OCI-LY7 (cell line): ENCODE data around the gene PCK2. TPM values are rescaled to one million over a fixed set of nuclear protein-coding genes. Genes with fewer than 3 reads are reported as not detected.

Source experiments
- BruUV-seq: library from RNA; stranded (reverse); fragments of 400-500 nt; replicated peaks from 2 replicates; lab custom pipeline; 2021; lab: Mats Ljungman, UMichigan
- CTCF ChIA-PET: fragments of 300-600 bp; sonication (Branson Sonifier 250); formaldehyde crosslinking; loops from one replicate; lab custom pipeline; 2022; ENCODE audit warnings: antibody characterized with exemption; ENCODE audit not compliant: unreplicated experiment; lab: Charles Lee
- POLR2A ChIA-PET: fragments of 300-600 bp; sonication (Branson Sonifier 250); formaldehyde crosslinking; loops from one replicate; lab custom pipeline; 2022; ENCODE audit warnings: antibody characterized with exemption; lab: Charles Lee
- DNase-seq: peaks from one replicate; pipeline ENCODE4 v3.0.0-alpha.2; 2015; ENCODE audit warnings: low spot score
- H2AFZ ChIP-seq: fragments of 200-600 bp; sonication (generic), shearing (Covaris generic); 2 replicates; pipeline ENCODE4 v1.6.1; 2014; ENCODE audit warnings: mild to moderate bottlenecking, antibody characterized with exemption, low read length, moderate library complexity
- H3K27ac ChIP-seq: fragments of 200-600 bp; sonication (generic); 2 replicates; pipeline ENCODE4 v1.5.1; 2014; ENCODE audit warnings: mixed run types, low read depth, mild to moderate bottlenecking, moderate library complexity, low read length, inconsistent platforms; ENCODE audit not compliant: poor library complexity, severe bottlenecking
- H3K36me3 ChIP-seq: fragments of 200-600 bp; sonication (generic); 2 replicates; pipeline ENCODE4 v1.6.1; 2014; ENCODE audit warnings: mild to moderate bottlenecking, antibody characterized with exemption, low read length, moderate library complexity, mixed read lengths; ENCODE audit not compliant: insufficient read depth
- H3K4me1 ChIP-seq: fragments of 200-600 bp; sonication (generic); 2 replicates; pipeline ENCODE4 v1.5.1; 2014; ENCODE audit warnings: mild to moderate bottlenecking, low read length; ENCODE audit not compliant: insufficient read depth, poor library complexity, severe bottlenecking
- H3K4me2 ChIP-seq: fragments of 200-600 bp; sonication (generic); 2 replicates; pipeline ENCODE4 v1.6.1; 2014; ENCODE audit warnings: mild to moderate bottlenecking, low read length
- H3K4me3 ChIP-seq: fragments of 200-600 bp; sonication (generic); 2 replicates; pipeline ENCODE4 v1.5.1; 2014; ENCODE audit warnings: mild to moderate bottlenecking, low read depth, low read length; ENCODE audit not compliant: poor library complexity, severe bottlenecking
- H3K79me2 ChIP-seq: fragments of 200-600 bp; sonication (generic); 2 replicates; pipeline ENCODE4 v1.6.1; 2016; ENCODE audit warnings: low read depth, mild to moderate bottlenecking, low read length, moderate library complexity, mixed read lengths; ENCODE audit not compliant: insufficient read depth
- H3K9me2 ChIP-seq: fragments of 200-600 bp; sonication (generic); 2 replicates; pipeline ENCODE4 v1.6.1; 2016; ENCODE audit warnings: mild to moderate bottlenecking, low read length, mixed read lengths; ENCODE audit not compliant: insufficient read depth
- H3K9me3 ChIP-seq: fragments of 200-600 bp; sonication (generic); 2 replicates; pipeline ENCODE4 v1.6.1; 2014; ENCODE audit warnings: mild to moderate bottlenecking, mixed run types, low read length, mixed read lengths
- H4K20me1 ChIP-seq: fragments of 200-600 bp; sonication (generic); 2 replicates; pipeline ENCODE4 v1.6.1; 2014; ENCODE audit warnings: mild to moderate bottlenecking, antibody characterized with exemption, low read length, moderate library complexity, mixed read lengths; ENCODE audit not compliant: insufficient read depth
- EZH2phosphoT487 ChIP-seq: fragments of 200-600 bp; sonication (generic); IDR thresholded peaks from 2 replicates; pipeline ENCODE4 v1.6.1; 2018; ENCODE audit warnings: low read depth, borderline replicate concordance, mild to moderate bottlenecking, mixed run types, antibody characterized with exemption, low read length, moderate library complexity, mixed read lengths
- intact Hi-C: fragments of 100-400 bp; cut with micrococcal nuclease; formaldehyde crosslinking; loops from one replicate; pipeline ENCODE4 v1.10.0; 2022; ENCODE audit not compliant: unreplicated experiment
- total RNA-seq, 2 experiments: library from RNA; depleted of rRNA in 1 of 2; stranded (reverse); fragments of >200 nt in 1 of 2; shearing (Covaris generic) in 1 of 2; gene quantifications; 2 replicates each; pipeline ENCODE4 v1.2.3, GENCODE V29; 2014 to 2022
- TF ChIP-seq, protein P1 (sequence below): fragments of 200-600 bp; sonication (generic); conservative IDR thresholded peaks from 2 replicates; pipeline ENCODE4 v1.5.1; 2014; ENCODE audit warnings: mild to moderate bottlenecking, antibody characterized with exemption, low read length, moderate library complexity, mixed read lengths

The PCK2 gene
- total RNA-seq, 2 experiments from 2014 or later = 43.6 to 130 TPM

GRCh38 chr14:24060984-24061913 lies 32.9 kb upstream of the PCK2 start:
- intact Hi-C loops = no loop called here
- Histone ChIP-seq H4K20me1 (no peaks in the 10 kb centered on the region), H3K36me3 (no peaks in the 10 kb centered on the region), H3K27ac (no peak overlapping the region), H3K9me2 (no peaks in the 10 kb centered on the region), H2AFZ (no peak overlapping the region), H3K4me1 (no peaks in the 10 kb centered on the region), H3K4me2 (no peak overlapping the region), H3K9me3 (no peaks in the 10 kb centered on the region), H3K79me2 (no peaks in the 10 kb centered on the region), H3K4me3 (no peak overlapping the region)
- BruUV-seq = no TSS peak
- CTCF ChIA-PET = interaction anchor here (0.9 kb wide), 1 partner anchor 8 kb away, joined by 3 read pairs; no protein-coding TSS in a partner anchor
- TF ChIP-seq, protein P1, sequence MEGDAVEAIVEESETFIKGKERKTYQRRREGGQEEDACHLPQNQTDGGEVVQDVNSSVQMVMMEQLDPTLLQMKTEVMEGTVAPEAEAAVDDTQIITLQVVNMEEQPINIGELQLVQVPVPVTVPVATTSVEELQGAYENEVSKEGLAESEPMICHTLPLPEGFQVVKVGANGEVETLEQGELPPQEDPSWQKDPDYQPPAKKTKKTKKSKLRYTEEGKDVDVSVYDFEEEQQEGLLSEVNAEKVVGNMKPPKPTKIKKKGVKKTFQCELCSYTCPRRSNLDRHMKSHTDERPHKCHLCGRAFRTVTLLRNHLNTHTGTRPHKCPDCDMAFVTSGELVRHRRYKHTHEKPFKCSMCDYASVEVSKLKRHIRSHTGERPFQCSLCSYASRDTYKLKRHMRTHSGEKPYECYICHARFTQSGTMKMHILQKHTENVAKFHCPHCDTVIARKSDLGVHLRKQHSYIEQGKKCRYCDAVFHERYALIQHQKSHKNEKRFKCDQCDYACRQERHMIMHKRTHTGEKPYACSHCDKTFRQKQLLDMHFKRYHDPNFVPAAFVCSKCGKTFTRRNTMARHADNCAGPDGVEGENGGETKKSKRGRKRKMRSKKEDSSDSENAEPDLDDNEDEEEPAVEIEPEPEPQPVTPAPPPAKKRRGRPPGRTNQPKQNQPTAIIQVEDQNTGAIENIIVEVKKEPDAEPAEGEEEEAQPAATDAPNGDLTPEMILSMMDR = no peak
- no peak for TF ChIP-seq EZH2phosphoT487
- no peak for DNase-seq
- POLR2A ChIA-PET = interaction anchor here (0.5 to 0.9 kb wide), 2 partner anchors 20 to 36 kb away, joined by 3 to 4 read pairs; no protein-coding TSS in a partner anchor

DNA sequence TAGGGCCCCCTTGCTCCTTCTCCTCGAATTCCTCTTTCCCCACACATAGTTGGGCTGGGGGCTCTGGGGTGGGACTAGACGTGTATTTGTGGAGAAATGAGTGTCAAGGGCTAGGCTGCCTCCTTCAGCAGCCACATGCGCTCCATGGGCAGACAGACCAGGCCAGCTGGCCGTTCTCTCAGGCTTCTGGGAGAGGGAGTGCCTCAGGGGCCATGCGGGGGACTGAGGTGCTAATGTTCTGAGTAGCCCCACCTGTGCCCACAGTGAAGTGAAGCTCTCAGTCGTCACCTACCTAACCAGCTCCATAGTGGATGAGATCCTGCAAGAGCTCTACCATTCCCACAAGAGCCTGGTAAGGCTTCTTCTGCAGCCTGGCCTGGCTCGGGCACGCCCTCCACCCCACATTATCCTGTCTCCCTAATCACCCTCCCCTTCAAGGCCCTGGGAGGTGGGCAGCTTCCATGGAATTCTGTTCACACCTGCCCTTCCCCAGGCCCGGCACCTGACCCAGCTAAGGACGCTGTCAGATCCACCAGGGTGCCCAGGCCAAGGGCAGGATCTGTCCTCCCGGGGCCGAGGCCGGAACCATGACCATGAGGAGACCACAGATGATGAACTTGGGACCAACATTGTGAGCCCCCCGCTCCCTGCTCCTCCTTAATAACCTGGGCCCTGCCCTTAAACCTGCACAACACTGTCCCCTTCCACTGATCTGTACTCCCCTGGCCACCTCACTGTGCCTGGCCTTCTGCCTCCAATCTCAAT lies 31.7 kb upstream of the PCK2 start:
- Histone ChIP-seq H3K36me3 (no peaks in the 10 kb centered on the region), H3K4me1 (no peaks in the 10 kb centered on the region), H3K4me3 (no peak overlapping the region), H4K20me1 (no peaks in the 10 kb centered on the region), H3K9me2 (no peaks in the 10 kb centered on the region), H3K4me2 (no peak overlapping the region), H3K9me3 (no peaks in the 10 kb centered on the region), H3K79me2 (no peaks in the 10 kb centered on the region), H3K27ac (no peak overlapping the region), H2AFZ (no peak overlapping the region)
- BruUV-seq = no TSS peak
- ChIA-PET POLR2A (interaction anchor here (0.6 to 0.9 kb wide), 3 partner anchors 18 to 1097 kb away, joined by 3 to 7 read pairs (median 3); no protein-coding TSS in a partner anchor), CTCF (no interaction called here)
- TF ChIP-seq EZH2phosphoT487 = no peak
- TF ChIP-seq, protein P1 = no peak
- intact Hi-C loops = no loop called here
- DNase-seq = no peak
